ENCODE results near the gene CPEB2.

DNA sequence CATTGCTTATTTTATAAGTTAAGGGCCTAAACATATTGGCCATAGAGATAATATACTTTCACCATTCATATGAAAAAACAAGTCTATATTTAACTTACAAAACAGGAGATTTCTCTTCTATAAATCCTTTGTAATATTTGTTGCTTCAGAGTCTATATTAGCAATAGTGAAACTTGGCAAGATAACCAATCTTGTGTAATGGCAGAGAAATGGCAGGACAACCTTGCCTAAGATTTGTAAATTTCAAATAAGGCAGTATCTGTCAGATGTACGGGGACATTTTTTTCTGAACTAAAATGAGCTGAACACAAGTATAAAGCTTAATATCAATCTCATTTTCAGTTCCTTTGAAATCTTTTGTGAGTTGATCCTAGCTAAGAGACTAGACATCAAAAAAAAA is 17.8 kb upstream of the CPEB2 start:
- TF ChIP-seq, protein P1, sequence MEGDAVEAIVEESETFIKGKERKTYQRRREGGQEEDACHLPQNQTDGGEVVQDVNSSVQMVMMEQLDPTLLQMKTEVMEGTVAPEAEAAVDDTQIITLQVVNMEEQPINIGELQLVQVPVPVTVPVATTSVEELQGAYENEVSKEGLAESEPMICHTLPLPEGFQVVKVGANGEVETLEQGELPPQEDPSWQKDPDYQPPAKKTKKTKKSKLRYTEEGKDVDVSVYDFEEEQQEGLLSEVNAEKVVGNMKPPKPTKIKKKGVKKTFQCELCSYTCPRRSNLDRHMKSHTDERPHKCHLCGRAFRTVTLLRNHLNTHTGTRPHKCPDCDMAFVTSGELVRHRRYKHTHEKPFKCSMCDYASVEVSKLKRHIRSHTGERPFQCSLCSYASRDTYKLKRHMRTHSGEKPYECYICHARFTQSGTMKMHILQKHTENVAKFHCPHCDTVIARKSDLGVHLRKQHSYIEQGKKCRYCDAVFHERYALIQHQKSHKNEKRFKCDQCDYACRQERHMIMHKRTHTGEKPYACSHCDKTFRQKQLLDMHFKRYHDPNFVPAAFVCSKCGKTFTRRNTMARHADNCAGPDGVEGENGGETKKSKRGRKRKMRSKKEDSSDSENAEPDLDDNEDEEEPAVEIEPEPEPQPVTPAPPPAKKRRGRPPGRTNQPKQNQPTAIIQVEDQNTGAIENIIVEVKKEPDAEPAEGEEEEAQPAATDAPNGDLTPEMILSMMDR (IDR thresholded peaks at IDR 0.05 in 8 of 11, conservative IDR thresholded peaks at IDR 0.05 in 3 of 11), result no peak
- TF ChIP-seq POLR2AphosphoS5 (IDR thresholded peaks at IDR 0.05) (no peak), POLR2A (IDR thresholded peaks at IDR 0.05) (no peak)
